ENCODE measurements around the gene DUSP8. TPM values are rescaled to one million over a fixed set of nuclear protein-coding genes. Genes with fewer than 3 reads are reported as not detected.
A peak's percentile ranks its signal among the peaks of the same experiment; 100 is the strongest.

DUSP8 gene
- total RNA-seq, 1 experiment from 2014 or later: 2.4 TPM

GRCh38 chr11:1597994-1598380, 25.9 kb upstream of the DUSP8 start, which contains the start of gene KRTAP5-2 (continued):
- no peak for TF ChIP-seq ZNF263 (CRISPR knock-in tag; IDR thresholded peaks at IDR 0.05; ENCODE audit: low read depth)
- no peak for TF ChIP-seq GRHL2 (CRISPR knock-in tag; IDR thresholded peaks at IDR 0.05; ENCODE audit: insufficient replicate concordance, severe bottlenecking)
- no peak for TF ChIP-seq SOX15 (CRISPR knock-in tag; IDR thresholded peaks at IDR 0.05)
- TF ChIP-seq TCF7 (CRISPR knock-in tag; IDR thresholded peaks at IDR 0.05; ENCODE audit: low read depth): no peak

GRCh38 chr11:1597331-1597993, 25.4 kb upstream of the DUSP8 start:
- H3K36me3 Mint-ChIP-seq: peaks cover 35% of the 10 kb centered on the region
- ChIA-PET CTCF (interaction anchor here (0.6 to 6.2 kb wide), 6 partner anchors 23 to 169 kb away, joined by 6 to 102 read pairs (median 34); partner anchors contain the start of genes DUSP8 and KRTAP5-5), POLR2A (no interaction called here)
- no peak for TF ChIP-seq NFATC4 (CRISPR knock-in tag; IDR thresholded peaks at IDR 0.05)
- no peak for TF ChIP-seq ARID4B (CRISPR knock-in tag; IDR thresholded peaks at IDR 0.05; ENCODE audit: borderline replicate concordance)
- no peak for TF ChIP-seq ATF3 (CRISPR knock-in tag; conservative IDR thresholded peaks at IDR 0.05)
- no peak for TF ChIP-seq ETV6 (CRISPR knock-in tag; IDR thresholded peaks at IDR 0.05)
- no peak for TF ChIP-seq TP53 (CRISPR knock-in tag; IDR thresholded peaks at IDR 0.05)
- TF ChIP-seq AR (CRISPR knock-in tag; IDR thresholded peaks at IDR 0.05): no peak
- TF ChIP-seq ELF4 (CRISPR knock-in tag; IDR thresholded peaks at IDR 0.05; ENCODE audit: low read depth): no peak
- no peak for TF ChIP-seq NR2C2 (CRISPR knock-in tag; IDR thresholded peaks at IDR 0.05)
- TF ChIP-seq ATF6 (CRISPR knock-in tag; IDR thresholded peaks at IDR 0.05): no peak
- TF ChIP-seq ZNF671 (CRISPR knock-in tag; IDR thresholded peaks at IDR 0.05): no peak
- TF ChIP-seq ZNF317 (CRISPR knock-in tag; IDR thresholded peaks at IDR 0.05; ENCODE audit: borderline replicate concordance, low read depth): no peak
- no peak for ATAC-seq
- H3K4me1 Mint-ChIP-seq: peaks cover 35% of the 10 kb centered on the region
- peak overlapping the region; percentile 48; the same call in 1 of the 2 replicates for H3K27ac Mint-ChIP-seq
- DNase-seq (ENCODE audit: low spot score): no peak
- no peak overlapping the region for H3K4me3 Mint-ChIP-seq
- peaks cover 38% of the 10 kb centered on the region for H3K9me3 Mint-ChIP-seq
- H3K27me3 Mint-ChIP-seq (ENCODE audit: low read depth): peaks cover 67% of the 10 kb centered on the region

All from WTC11 (cell line).